ENCODE data around the gene TTC12. TPM values are rescaled to one million over a fixed set of nuclear protein-coding genes. Genes with fewer than 3 reads are reported as not detected.

Gene TTC12
- polyA plus RNA-seq, 1 donor (not counting 4 experiments of a cell fraction or from before 2014, with no cell fraction given): 27.3 TPM

DNA sequence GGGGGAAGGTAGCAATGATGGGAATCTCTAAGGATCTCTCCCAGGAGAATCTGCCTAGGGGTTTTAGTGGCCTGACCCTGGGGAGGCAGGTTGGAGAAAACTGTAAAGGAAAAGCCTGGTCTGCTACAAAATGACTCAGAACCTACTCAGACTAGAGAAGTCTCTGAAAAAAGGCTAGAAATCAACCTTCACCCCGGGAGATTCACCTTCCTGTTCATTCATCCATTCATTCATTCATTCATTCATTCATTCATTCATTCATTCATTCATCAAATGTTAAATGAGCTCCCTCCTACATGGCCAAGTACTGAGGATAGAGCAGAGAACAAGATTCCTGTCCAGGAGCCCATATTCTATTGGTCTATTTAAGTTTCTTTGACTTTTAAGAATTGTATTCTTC lies 64.3 kb downstream of the TTC12 start:
- H3K4me2 ChIP-seq (ENCODE audit: control insufficient read depth, extremely low read depth, insufficient read depth, low read depth, low read length): peak overlapping the region; percentile 59
- H3K9ac ChIP-seq (ENCODE audit: control insufficient read depth, extremely low read depth, insufficient read depth, low read length): no peak overlapping the region
- no peaks in the 10 kb centered on the region for H4K20me1 ChIP-seq (ENCODE audit: control insufficient read depth, extremely low read depth, insufficient read depth, low read length)
- TF ChIP-seq, protein P1, sequence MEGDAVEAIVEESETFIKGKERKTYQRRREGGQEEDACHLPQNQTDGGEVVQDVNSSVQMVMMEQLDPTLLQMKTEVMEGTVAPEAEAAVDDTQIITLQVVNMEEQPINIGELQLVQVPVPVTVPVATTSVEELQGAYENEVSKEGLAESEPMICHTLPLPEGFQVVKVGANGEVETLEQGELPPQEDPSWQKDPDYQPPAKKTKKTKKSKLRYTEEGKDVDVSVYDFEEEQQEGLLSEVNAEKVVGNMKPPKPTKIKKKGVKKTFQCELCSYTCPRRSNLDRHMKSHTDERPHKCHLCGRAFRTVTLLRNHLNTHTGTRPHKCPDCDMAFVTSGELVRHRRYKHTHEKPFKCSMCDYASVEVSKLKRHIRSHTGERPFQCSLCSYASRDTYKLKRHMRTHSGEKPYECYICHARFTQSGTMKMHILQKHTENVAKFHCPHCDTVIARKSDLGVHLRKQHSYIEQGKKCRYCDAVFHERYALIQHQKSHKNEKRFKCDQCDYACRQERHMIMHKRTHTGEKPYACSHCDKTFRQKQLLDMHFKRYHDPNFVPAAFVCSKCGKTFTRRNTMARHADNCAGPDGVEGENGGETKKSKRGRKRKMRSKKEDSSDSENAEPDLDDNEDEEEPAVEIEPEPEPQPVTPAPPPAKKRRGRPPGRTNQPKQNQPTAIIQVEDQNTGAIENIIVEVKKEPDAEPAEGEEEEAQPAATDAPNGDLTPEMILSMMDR (optimal IDR thresholded peaks at IDR 0.05 in 1 of 3, IDR thresholded peaks at IDR 0.05 in 1 of 3, conservative IDR thresholded peaks at IDR 0.05 in 1 of 3; ENCODE audit: extremely low read depth in 1 of 3, insufficient read depth in 2 of 3, low read length in 3 of 3): no peak
- TF ChIP-seq EZH2 (IDR thresholded peaks at IDR 0.05; ENCODE audit: low read length): no peak
- H2AFZ ChIP-seq (ENCODE audit: control insufficient read depth, low read length): no peak overlapping the region
- peaks cover 29% of the 10 kb centered on the region for H3K4me1 ChIP-seq (ENCODE audit: control insufficient read depth, extremely low read depth, insufficient read depth, low read length)
- DNase-seq (ENCODE audit: low read depth, low spot score): no peak
- peak overlapping the region; percentile 57 for H3K27ac ChIP-seq (ENCODE audit: control insufficient read depth, insufficient read depth, low read length)
- H3K9me1 ChIP-seq (ENCODE audit: control insufficient read depth, extremely low read depth, insufficient read depth, low read length): no peaks in the 10 kb centered on the region
- FAIRE-seq: peak; percentile 49
- H3K4me3 ChIP-seq (ENCODE audit: control insufficient read depth in 2 of 3, extremely low read depth in 1 of 3, insufficient read depth in 2 of 3, low read depth in 1 of 3, low read length in 3 of 3): no peak overlapping the region
- no peaks in the 10 kb centered on the region for H3K27me3 ChIP-seq (ENCODE audit: control insufficient read depth, extremely low read depth, insufficient read depth, low read length)
- dilution Hi-C loops (cut with MboI; ENCODE audit: extremely low pct_ligation_motif_present, low sequenced_read_pairs): no loop called here
- H3K79me2 ChIP-seq (ENCODE audit: control insufficient read depth, insufficient read depth, low read length): no peaks in the 10 kb centered on the region
- H3K36me3 ChIP-seq (ENCODE audit: control insufficient read depth in 2 of 2, extremely low read depth in 1 of 2, insufficient read depth in 2 of 2, low read length in 2 of 2): no peaks in the 10 kb centered on the region
- H3K9me3 ChIP-seq (ENCODE audit: control insufficient read depth, low read depth, low read length): no peaks in the 10 kb centered on the region

DNA sequence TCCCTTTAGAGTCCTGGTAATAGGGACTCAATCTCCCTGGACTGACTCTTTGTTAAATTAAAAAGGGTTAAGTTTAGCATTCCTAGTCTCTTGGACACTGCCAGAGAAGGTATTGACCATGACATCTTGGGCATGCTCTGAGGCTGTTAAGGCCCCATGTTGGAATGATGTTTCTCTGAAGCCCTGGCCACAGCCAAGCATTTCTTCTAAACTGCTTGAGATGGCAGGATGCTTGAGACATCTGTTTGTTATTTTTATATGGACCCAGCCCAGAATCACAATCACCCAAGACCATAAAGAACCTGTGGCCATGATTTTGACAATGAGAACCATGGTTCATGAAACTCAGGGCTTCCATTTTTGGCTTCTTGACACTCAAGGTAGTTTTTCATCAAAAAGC lies 67.7 kb downstream of the TTC12 start:
- no peaks in the 10 kb centered on the region for H3K79me2 ChIP-seq (ENCODE audit: control insufficient read depth, insufficient read depth, low read length)
- TF ChIP-seq, protein P1 (optimal IDR thresholded peaks at IDR 0.05 in 1 of 3, IDR thresholded peaks at IDR 0.05 in 1 of 3, conservative IDR thresholded peaks at IDR 0.05 in 1 of 3; ENCODE audit: extremely low read depth in 1 of 3, insufficient read depth in 2 of 3, low read length in 3 of 3): no peak
- DNase-seq (ENCODE audit: low read depth, low spot score) (no peak), FAIRE-seq (no peak)
- H3K4me3 ChIP-seq (ENCODE audit: control insufficient read depth in 2 of 3, extremely low read depth in 1 of 3, insufficient read depth in 2 of 3, low read depth in 1 of 3, low read length in 3 of 3): no peak overlapping the region
- H4K20me1 ChIP-seq (ENCODE audit: control insufficient read depth, extremely low read depth, insufficient read depth, low read length): no peaks in the 10 kb centered on the region
- no peaks in the 10 kb centered on the region for H3K36me3 ChIP-seq (ENCODE audit: control insufficient read depth in 2 of 2, extremely low read depth in 1 of 2, insufficient read depth in 2 of 2, low read length in 2 of 2)
- no peak overlapping the region for H3K9ac ChIP-seq (ENCODE audit: control insufficient read depth, extremely low read depth, insufficient read depth, low read length)
- peaks cover 46% of the 10 kb centered on the region for H3K4me1 ChIP-seq (ENCODE audit: control insufficient read depth, extremely low read depth, insufficient read depth, low read length)
- no peak overlapping the region for H3K4me2 ChIP-seq (ENCODE audit: control insufficient read depth, extremely low read depth, insufficient read depth, low read depth, low read length)
- no peaks in the 10 kb centered on the region for H3K9me3 ChIP-seq (ENCODE audit: control insufficient read depth, low read depth, low read length)
- dilution Hi-C loops (cut with MboI; ENCODE audit: extremely low pct_ligation_motif_present, low sequenced_read_pairs): no loop called here
- H3K27ac ChIP-seq (ENCODE audit: control insufficient read depth, insufficient read depth, low read length): no peak overlapping the region
- no peaks in the 10 kb centered on the region for H3K27me3 ChIP-seq (ENCODE audit: control insufficient read depth, extremely low read depth, insufficient read depth, low read length)
- H3K9me1 ChIP-seq (ENCODE audit: control insufficient read depth, extremely low read depth, insufficient read depth, low read length): no peaks in the 10 kb centered on the region
- no peak overlapping the region for H2AFZ ChIP-seq (ENCODE audit: control insufficient read depth, low read length)

Measured in keratinocyte (primary cell).